ENCODE results near the gene PLD1. TPM values are rescaled to one million over a fixed set of nuclear protein-coding genes. Genes with fewer than 3 reads are reported as not detected.

Gene PLD1
- total and polyA plus RNA-seq, 4 donors, result 4.9 to 31.5 (median 18.6) TPM

GRCh38 chr3:171640520-171641412, 169.5 kb downstream of the PLD1 start:
- H3K4me1 ChIP-seq (ENCODE audit: control insufficient read depth in 4 of 4, insufficient read depth in 4 of 4, low read length in 3 of 4), result no peaks in the 10 kb centered on the region
- no peaks in the 10 kb centered on the region for H3K9me3 ChIP-seq (ENCODE audit: control insufficient read depth in 4 of 4, low read length in 3 of 4)
- TF ChIP-seq MAX (IDR thresholded peaks at IDR 0.05) (peak; percentile 38), HNF4A (conservative IDR thresholded peaks at IDR 0.05) (peak; percentile 7 to 9), YY1 (IDR thresholded peaks at IDR 0.05) (no peak), RAD21 (IDR thresholded peaks at IDR 0.05) (peak in 1 of 2 donors; percentile 11), GABPA (IDR thresholded peaks at IDR 0.05 in 1 of 2, conservative IDR thresholded peaks at IDR 0.05 in 1 of 2) (no peak), CTCF (IDR thresholded peaks at IDR 0.05; ENCODE audit: low read depth, low read length, missing input control) (no peak), ATF3 (IDR thresholded peaks at IDR 0.05) (no peak), REST (IDR thresholded peaks at IDR 0.05) (no peak), TAF1 (conservative IDR thresholded peaks at IDR 0.05) (no peak)
- no peaks in the 10 kb centered on the region for H3K27me3 ChIP-seq (ENCODE audit: control insufficient read depth in 4 of 4, insufficient read depth in 4 of 4, low read length in 3 of 4)
- no peak overlapping the region for H3K9ac ChIP-seq (ENCODE audit: low read depth in 1 of 2, low read length in 2 of 2)
- 19% methylated on average over 2 of the region's 2 CpGs for WGBS
- no peak for DNase-seq (ENCODE audit: low spot score)
- H3K36me3 ChIP-seq (ENCODE audit: control insufficient read depth in 4 of 4, insufficient read depth in 3 of 4, low read depth in 1 of 4, low read length in 3 of 4), result peaks cover 0 to 30% (median 25%) of the 10 kb centered on the region in 4 donors
- H3K27ac ChIP-seq (ENCODE audit: low read depth in 1 of 2, low read length in 2 of 2), result no peak overlapping the region
- no peak overlapping the region for H3K4me3 ChIP-seq (ENCODE audit: low read depth in 1 of 3, low read length in 3 of 3)

GRCh38 chr3:171636666-171637065, 173.6 kb downstream of the PLD1 start:
- H3K4me1 ChIP-seq (ENCODE audit: control insufficient read depth in 4 of 4, insufficient read depth in 4 of 4, low read length in 3 of 4), result peaks cover 0 to 2% (median 0%) of the 10 kb centered on the region in 4 donors
- no peaks in the 10 kb centered on the region for H3K27me3 ChIP-seq (ENCODE audit: control insufficient read depth in 4 of 4, insufficient read depth in 4 of 4, low read length in 3 of 4)
- no peaks in the 10 kb centered on the region for H3K9me3 ChIP-seq (ENCODE audit: control insufficient read depth in 4 of 4, low read length in 3 of 4)
- no peak overlapping the region for H3K9ac ChIP-seq (ENCODE audit: low read depth in 1 of 2, low read length in 2 of 2)
- H3K36me3 ChIP-seq (ENCODE audit: control insufficient read depth in 4 of 4, insufficient read depth in 3 of 4, low read depth in 1 of 4, low read length in 3 of 4), result peaks cover 0 to 19% (median 15%) of the 10 kb centered on the region in 4 donors
- whole genome bisulfite sequencing, result 83% methylated on average over 1 of the region's 1 CpG
- DNase-seq (ENCODE audit: low spot score), result no peak
- H3K27ac ChIP-seq (ENCODE audit: low read depth in 1 of 2, low read length in 2 of 2), result no peak overlapping the region
- no peak overlapping the region for H3K4me3 ChIP-seq (ENCODE audit: low read depth in 1 of 3, low read length in 3 of 3)
- TF ChIP-seq RXRA (IDR thresholded peaks at IDR 0.05) (no peak), NR2F2 (IDR thresholded peaks at IDR 0.05) (no peak), ATF3 (IDR thresholded peaks at IDR 0.05) (no peak), REST (IDR thresholded peaks at IDR 0.05) (no peak), TAF1 (conservative IDR thresholded peaks at IDR 0.05) (no peak), FOXA2 (IDR thresholded peaks at IDR 0.05) (no peak), SP1 (IDR thresholded peaks at IDR 0.05) (no peak), MAX (IDR thresholded peaks at IDR 0.05) (no peak), ZBTB33 (IDR thresholded peaks at IDR 0.05) (no peak), GABPA (IDR thresholded peaks at IDR 0.05 in 1 of 2, conservative IDR thresholded peaks at IDR 0.05 in 1 of 2) (no peak), YY1 (IDR thresholded peaks at IDR 0.05) (no peak), EGR1 (IDR thresholded peaks at IDR 0.05; ENCODE audit: low read depth in 2 of 2) (no peak)
